A549 (cell line): ENCODE measurements around the gene WDR49.

ENCODE experiments used
- BHLHE40 ChIP-seq: IDR thresholded peaks from 2 replicates; pipeline ENCODE4 v1.6.1; 2012; ENCODE audit warnings: low read depth, low read length, inconsistent platforms
- CBX2 ChIP-seq: fragments of 200-600 bp; sonication (generic); IDR thresholded peaks from 2 replicates; pipeline ENCODE4 v1.6.1; 2016; ENCODE audit warnings: low read depth, mild to moderate bottlenecking, borderline replicate concordance
- CHD2 ChIP-seq: fragments of 150-350 bp; IDR thresholded peaks from 2 replicates; pipeline ENCODE4 v1.6.1; 2014; ENCODE audit warnings: low read length; ENCODE audit not compliant: partially characterized antibody
- EHMT2 ChIP-seq: fragments of 200-600 bp; sonication (generic); IDR thresholded peaks from 2 replicates; pipeline ENCODE4 v1.6.1; 2016; ENCODE audit warnings: antibody characterized with exemption, low read depth, mild to moderate bottlenecking, moderate library complexity
- ESRRA ChIP-seq: fragments of 150-350 bp; IDR thresholded peaks from 2 replicates; pipeline ENCODE4 v1.6.1; 2014; ENCODE audit warnings: mild to moderate bottlenecking, low read length, borderline replicate concordance
- HOXB13 ChIP-seq: fragments of 250-450 bp; sonication (Bioruptor Pico); IDR thresholded peaks from 2 replicates; pipeline ENCODE4 v1.5.0; 2020; ENCODE audit warnings: low read depth, mild to moderate bottlenecking, moderate library complexity
- JUN ChIP-seq, 2 experiments: fragments of >200 bp; sonication (Bioruptor Twin); formaldehyde crosslinking; IDR thresholded peaks; 2 replicates in 1 of 2; 3 replicates in 1 of 2; pipeline ENCODE4 v1.6.1; 2016 to 2017
- POLR2AphosphoS2 ChIP-seq: conservative IDR thresholded peaks from 2 replicates; pipeline ENCODE4 v1.6.1; 2012; ENCODE audit warnings: low read length, improper control_type of control experiment, inconsistent platforms
- RAD21 ChIP-seq, 2 experiments: fragments of >200 bp in 1 of 2; sonication (Bioruptor Twin) in 1 of 2; formaldehyde crosslinking in 1 of 2; IDR thresholded peaks in 1 of 2; conservative IDR thresholded peaks in 1 of 2; 2 replicates in 1 of 2; 3 replicates in 1 of 2; pipeline ENCODE4 v1.6.1; 2012 to 2018; ENCODE audit warnings: inconsistent platforms in 1 of 2
- RFX5 ChIP-seq: fragments of 450-650 bp; IDR thresholded peaks from 2 replicates; pipeline ENCODE4 v1.7.1; 2014; ENCODE audit warnings: antibody characterized with exemption, mild to moderate bottlenecking, moderate library complexity
- TF ChIP-seq, protein P1 (sequence below): fragments of >200 bp; sonication (Bioruptor Twin); formaldehyde crosslinking; IDR thresholded peaks from 3 replicates; pipeline ENCODE4 v1.5.1; 2016
- TF ChIP-seq, protein P2 (sequence below): IDR thresholded peaks from 2 replicates; pipeline ENCODE4 v1.6.1; 2012
- TF ChIP-seq, protein P3 (sequence below): fragments of >200 bp; sonication (Bioruptor Twin); formaldehyde crosslinking; IDR thresholded peaks from 3 replicates; pipeline ENCODE4 v1.6.1; 2016
- TF ChIP-seq, protein P4 (sequence below): IDR thresholded peaks from 2 replicates; pipeline ENCODE4 v1.6.1; 2012; ENCODE audit warnings: low read depth, borderline replicate concordance

DNA sequence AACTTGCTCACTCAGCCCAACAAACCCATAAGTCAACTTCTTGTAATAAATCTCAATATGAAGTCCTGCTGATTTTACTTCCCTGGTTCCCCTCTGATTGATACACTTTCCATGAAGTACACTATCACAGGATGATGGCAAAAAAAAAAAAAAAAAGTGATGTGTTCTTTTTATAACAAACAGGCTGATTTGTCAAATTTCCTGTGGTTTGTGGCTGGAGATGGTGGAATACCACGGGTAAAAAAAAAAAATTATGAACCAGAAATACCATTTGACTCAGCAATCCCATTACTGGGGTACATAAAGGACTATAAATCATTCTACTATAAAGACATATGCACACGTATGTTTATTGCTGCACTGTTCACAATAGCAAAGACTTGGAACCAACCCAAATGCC lies 169.2 kb downstream of the WDR49 start:
- TF ChIP-seq, protein P1, sequence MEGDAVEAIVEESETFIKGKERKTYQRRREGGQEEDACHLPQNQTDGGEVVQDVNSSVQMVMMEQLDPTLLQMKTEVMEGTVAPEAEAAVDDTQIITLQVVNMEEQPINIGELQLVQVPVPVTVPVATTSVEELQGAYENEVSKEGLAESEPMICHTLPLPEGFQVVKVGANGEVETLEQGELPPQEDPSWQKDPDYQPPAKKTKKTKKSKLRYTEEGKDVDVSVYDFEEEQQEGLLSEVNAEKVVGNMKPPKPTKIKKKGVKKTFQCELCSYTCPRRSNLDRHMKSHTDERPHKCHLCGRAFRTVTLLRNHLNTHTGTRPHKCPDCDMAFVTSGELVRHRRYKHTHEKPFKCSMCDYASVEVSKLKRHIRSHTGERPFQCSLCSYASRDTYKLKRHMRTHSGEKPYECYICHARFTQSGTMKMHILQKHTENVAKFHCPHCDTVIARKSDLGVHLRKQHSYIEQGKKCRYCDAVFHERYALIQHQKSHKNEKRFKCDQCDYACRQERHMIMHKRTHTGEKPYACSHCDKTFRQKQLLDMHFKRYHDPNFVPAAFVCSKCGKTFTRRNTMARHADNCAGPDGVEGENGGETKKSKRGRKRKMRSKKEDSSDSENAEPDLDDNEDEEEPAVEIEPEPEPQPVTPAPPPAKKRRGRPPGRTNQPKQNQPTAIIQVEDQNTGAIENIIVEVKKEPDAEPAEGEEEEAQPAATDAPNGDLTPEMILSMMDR, result no peak
- no peak for TF ChIP-seq RAD21 (conservative IDR thresholded peaks at IDR 0.05 in 1 of 2, IDR thresholded peaks at IDR 0.05 in 1 of 2)
- TF ChIP-seq, protein P2, sequence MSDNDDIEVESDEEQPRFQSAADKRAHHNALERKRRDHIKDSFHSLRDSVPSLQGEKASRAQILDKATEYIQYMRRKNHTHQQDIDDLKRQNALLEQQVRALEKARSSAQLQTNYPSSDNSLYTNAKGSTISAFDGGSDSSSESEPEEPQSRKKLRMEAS, result no peak
- no peak for TF ChIP-seq POLR2AphosphoS2
- no peak for TF ChIP-seq BHLHE40
- TF ChIP-seq, protein P3, sequence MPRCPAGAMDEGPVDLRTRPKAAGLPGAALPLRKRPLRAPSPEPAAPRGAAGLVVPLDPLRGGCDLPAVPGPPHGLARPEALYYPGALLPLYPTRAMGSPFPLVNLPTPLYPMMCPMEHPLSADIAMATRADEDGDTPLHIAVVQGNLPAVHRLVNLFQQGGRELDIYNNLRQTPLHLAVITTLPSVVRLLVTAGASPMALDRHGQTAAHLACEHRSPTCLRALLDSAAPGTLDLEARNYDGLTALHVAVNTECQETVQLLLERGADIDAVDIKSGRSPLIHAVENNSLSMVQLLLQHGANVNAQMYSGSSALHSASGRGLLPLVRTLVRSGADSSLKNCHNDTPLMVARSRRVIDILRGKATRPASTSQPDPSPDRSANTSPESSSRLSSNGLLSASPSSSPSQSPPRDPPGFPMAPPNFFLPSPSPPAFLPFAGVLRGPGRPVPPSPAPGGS, result no peak
- TF ChIP-seq RFX5, result no peak
- TF ChIP-seq HOXB13 (CRISPR knock-in tag), result no peak
- TF ChIP-seq EHMT2, result no peak
- no peak for TF ChIP-seq CBX2
- TF ChIP-seq, protein P4, sequence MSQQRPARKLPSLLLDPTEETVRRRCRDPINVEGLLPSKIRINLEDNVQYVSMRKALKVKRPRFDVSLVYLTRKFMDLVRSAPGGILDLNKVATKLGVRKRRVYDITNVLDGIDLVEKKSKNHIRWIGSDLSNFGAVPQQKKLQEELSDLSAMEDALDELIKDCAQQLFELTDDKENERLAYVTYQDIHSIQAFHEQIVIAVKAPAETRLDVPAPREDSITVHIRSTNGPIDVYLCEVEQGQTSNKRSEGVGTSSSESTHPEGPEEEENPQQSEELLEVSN, result no peak
- no peak for TF ChIP-seq JUN (IDR thresholded peaks at IDR 0.05)
- no peak for TF ChIP-seq ESRRA
- no peak for TF ChIP-seq CHD2
